Type B pancreatic cell (in vitro differentiated cells): ENCODE data around the gene OBP2A. TPM values are rescaled to one million over a fixed set of nuclear protein-coding genes. Genes with fewer than 3 reads are reported as not detected.
A peak's percentile ranks its signal among the peaks of the same experiment; 100 is the strongest.

Source experiments
- DNase-seq: peaks from one replicate; pipeline ENCODE4 v3.0.0; 2021; ENCODE audit warnings: mixed read lengths; ENCODE audit not compliant: unreplicated experiment; ENCODE audit errors: extremely low spot score
- H3K27ac Mint-ChIP-seq: 2 replicates; pipeline ENCODE4 v1.8.0; 2021; ENCODE audit warnings: mild to moderate bottlenecking, mixed read lengths
- H3K27me3 Mint-ChIP-seq: 2 replicates; pipeline ENCODE4 v1.8.0; 2021; ENCODE audit warnings: mixed read lengths
- H3K36me3 Mint-ChIP-seq: 2 replicates; pipeline ENCODE4 v1.8.0; 2021; ENCODE audit warnings: mixed read lengths
- H3K4me1 Mint-ChIP-seq: one replicate; pipeline ENCODE4 v1.8.0; 2021; ENCODE audit warnings: mixed read lengths; ENCODE audit not compliant: unreplicated experiment
- H3K4me3 Mint-ChIP-seq: 2 replicates; pipeline ENCODE4 v1.8.0; 2021; ENCODE audit warnings: mild to moderate bottlenecking, mixed read lengths
- H3K9me3 Mint-ChIP-seq: 2 replicates; pipeline ENCODE4 v1.8.0; 2021; ENCODE audit warnings: mixed read lengths
- CTCF ChIP-seq: fragments of 200-600 bp; sonication (generic); conservative IDR thresholded peaks from 2 replicates; pipeline ENCODE4 v1.5.0; 2021; ENCODE audit warnings: antibody characterized with exemption, mild to moderate bottlenecking
- total RNA-seq: library from RNA; stranded (reverse); gene quantifications from 2 replicates; pipeline ENCODE4 v1.2.1, GENCODE V29; 2021; ENCODE audit warnings: low replicate concordance

OBP2A gene
- total RNA-seq, 1 donor from 2014 or later, result not detected

GRCh38 chr9:135504262-135505243, 41.4 kb upstream of the OBP2A start:
- Mint-ChIP-seq H3K4me1 (peaks cover 13% of the 10 kb centered on the region), H3K4me3 (peak overlapping the region; percentile 50), H3K27me3 (no peaks in the 10 kb centered on the region), H3K9me3 (peaks cover 5% of the 10 kb centered on the region), H3K27ac (peak overlapping the region; percentile 33), H3K36me3 (no peaks in the 10 kb centered on the region)
- peak; percentile 80 for TF ChIP-seq CTCF
- DNase-seq, result no peak

- Mint-ChIP-seq H3K27me3 (no peaks in the 10 kb centered on the region), H3K4me3 (no peak overlapping the region), H3K9me3 (peaks cover 6% of the 10 kb centered on the region), H3K27ac (no peak overlapping the region), H3K36me3 (no peaks in the 10 kb centered on the region), H3K4me1 (peaks cover 13% of the 10 kb centered on the region)
- no peak for DNase-seq
- TF ChIP-seq CTCF, result no peak
These were observed 40.3 kb upstream of the OBP2A start for GRCh38 chr9:135505406-135506187.

GRCh38 chr9:135506327-135507103, 39.4 kb upstream of the OBP2A start:
- Mint-ChIP-seq H3K9me3 (peaks cover 6% of the 10 kb centered on the region), H3K4me1 (peaks cover 12% of the 10 kb centered on the region), H3K4me3 (no peak overlapping the region), H3K27ac (no peak overlapping the region), H3K27me3 (no peaks in the 10 kb centered on the region), H3K36me3 (no peaks in the 10 kb centered on the region)
- DNase-seq, result no peak
- no peak for TF ChIP-seq CTCF

GRCh38 chr9:135507104-135508035, 38.6 kb upstream of the OBP2A start:
- Mint-ChIP-seq H3K36me3 (no peaks in the 10 kb centered on the region), H3K27me3 (peaks cover 1% of the 10 kb centered on the region), H3K27ac (no peak overlapping the region), H3K9me3 (peaks cover 6% of the 10 kb centered on the region), H3K4me1 (peaks cover 8% of the 10 kb centered on the region), H3K4me3 (no peak overlapping the region)
- peak; percentile 55 for DNase-seq
- TF ChIP-seq CTCF, result no peak
